NB4 (cell line): ENCODE data around the gene MPC1L.

Source experiments
- MYC ChIP-seq: IDR thresholded peaks from 2 replicates; pipeline ENCODE4 v1.6.1; 2011; ENCODE audit warnings: low read depth, low read length
- POLR2A ChIP-seq: IDR thresholded peaks from 2 replicates; pipeline ENCODE4 v1.6.1; 2011; ENCODE audit warnings: mild to moderate bottlenecking; ENCODE audit not compliant: insufficient read length; ENCODE audit errors: extremely low read depth
- TF ChIP-seq, protein P1 (sequence below): IDR thresholded peaks from one replicate; pipeline ENCODE4 v1.5.1; 2012; ENCODE audit warnings: low read depth, low read length

- TF ChIP-seq, protein P1, sequence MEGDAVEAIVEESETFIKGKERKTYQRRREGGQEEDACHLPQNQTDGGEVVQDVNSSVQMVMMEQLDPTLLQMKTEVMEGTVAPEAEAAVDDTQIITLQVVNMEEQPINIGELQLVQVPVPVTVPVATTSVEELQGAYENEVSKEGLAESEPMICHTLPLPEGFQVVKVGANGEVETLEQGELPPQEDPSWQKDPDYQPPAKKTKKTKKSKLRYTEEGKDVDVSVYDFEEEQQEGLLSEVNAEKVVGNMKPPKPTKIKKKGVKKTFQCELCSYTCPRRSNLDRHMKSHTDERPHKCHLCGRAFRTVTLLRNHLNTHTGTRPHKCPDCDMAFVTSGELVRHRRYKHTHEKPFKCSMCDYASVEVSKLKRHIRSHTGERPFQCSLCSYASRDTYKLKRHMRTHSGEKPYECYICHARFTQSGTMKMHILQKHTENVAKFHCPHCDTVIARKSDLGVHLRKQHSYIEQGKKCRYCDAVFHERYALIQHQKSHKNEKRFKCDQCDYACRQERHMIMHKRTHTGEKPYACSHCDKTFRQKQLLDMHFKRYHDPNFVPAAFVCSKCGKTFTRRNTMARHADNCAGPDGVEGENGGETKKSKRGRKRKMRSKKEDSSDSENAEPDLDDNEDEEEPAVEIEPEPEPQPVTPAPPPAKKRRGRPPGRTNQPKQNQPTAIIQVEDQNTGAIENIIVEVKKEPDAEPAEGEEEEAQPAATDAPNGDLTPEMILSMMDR = peak; percentile 16
- TF ChIP-seq POLR2A (no peak), MYC (no peak)
Measured at GRCh38 chrX:40663880-40664630, 40.8 kb downstream of the MPC1L start.
